PFSK-1 (cell line): ENCODE results near the gene HGS.

Experiments used
- FOXP2 ChIP-seq: optimal IDR thresholded peaks from 2 replicates; pipeline ENCODE3; 2011; ENCODE audit warnings: borderline replicate concordance, control low read depth, inconsistent platforms; ENCODE audit not compliant: insufficient read depth; ENCODE audit errors: extremely low read length, extremely low read depth
- POLR2AphosphoS5 ChIP-seq: IDR thresholded peaks from 2 replicates; pipeline ENCODE4 v1.6.1; 2012; ENCODE audit warnings: low read depth, mild to moderate bottlenecking, control low read depth, low read length, moderate library complexity
- REST ChIP-seq, 2 experiments: IDR thresholded peaks; 2 replicates each; pipeline versions ENCODE4 v1.6.1 to v1.8.0; 2011 to 2012; ENCODE audit warnings: low read depth in 2 of 2, low read length in 2 of 2, control low read depth in 1 of 2, inconsistent platforms in 1 of 2, mild to moderate bottlenecking in 1 of 2, moderate library complexity in 1 of 2; ENCODE audit not compliant: insufficient read depth in 1 of 2
- SIN3A ChIP-seq: IDR thresholded peaks from 2 replicates; pipeline ENCODE4 v1.6.1; 2012; ENCODE audit warnings: mild to moderate bottlenecking, low read length, moderate library complexity, borderline replicate concordance; ENCODE audit not compliant: insufficient read depth
- TAF1 ChIP-seq: IDR thresholded peaks from 2 replicates; pipeline ENCODE4 v1.6.1; 2012; ENCODE audit warnings: low read length, control low read depth, borderline replicate concordance; ENCODE audit not compliant: insufficient read depth

The HGS gene

GRCh38 chr17:81705518-81706231, 21.9 kb downstream of the HGS start:
- no peak for TF ChIP-seq REST (IDR thresholded peaks at IDR 0.05; ENCODE audit: insufficient read depth in 1 of 2, low read depth in 2 of 2, low read length in 2 of 2)
- TF ChIP-seq POLR2AphosphoS5 = peak; percentile 24; the same call in 1 of the 2 replicates
- no peak for TF ChIP-seq TAF1

- TF ChIP-seq FOXP2 = no peak
Measured at GRCh38 chr17:81706232-81706611, 22.4 kb downstream of the HGS start.

GRCh38 chr17:81706757-81707624, 23.2 kb downstream of the HGS start:
- TF ChIP-seq TAF1 (no peak), SIN3A (no peak), FOXP2 (no peak), REST (IDR thresholded peaks at IDR 0.05; ENCODE audit: insufficient read depth in 1 of 2, low read depth in 2 of 2, low read length in 2 of 2) (no peak), POLR2AphosphoS5 (no peak)

GRCh38 chr17:81707725-81708646, 24.2 kb downstream of the HGS start:
- TF ChIP-seq POLR2AphosphoS5 (peak; percentile 13; the same call in 1 of the 2 replicates), TAF1 (no peak)

DNA sequence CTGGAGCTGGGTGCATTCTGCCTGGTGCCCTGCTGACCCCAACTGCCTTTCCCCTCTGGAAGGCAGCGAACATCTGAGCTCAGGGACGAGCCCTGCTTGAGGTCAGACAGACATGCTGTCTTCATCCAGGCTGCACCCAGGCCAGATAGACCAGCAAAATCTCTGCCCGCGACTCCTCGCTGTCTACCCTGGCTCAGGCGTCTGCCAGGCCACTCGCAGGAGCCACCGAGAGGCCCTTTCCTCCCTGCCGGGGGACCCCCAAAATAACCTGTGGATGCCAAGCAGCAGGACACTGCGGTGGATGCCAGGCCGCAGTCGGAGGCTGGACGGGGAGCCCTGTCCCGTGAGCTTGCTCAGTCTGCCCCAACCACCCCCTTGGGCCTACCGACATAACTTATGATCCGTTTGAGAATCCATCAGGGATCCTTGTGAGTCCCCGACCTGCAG, 25.0 kb downstream of the HGS start:
- TF ChIP-seq TAF1 = no peak

DNA sequence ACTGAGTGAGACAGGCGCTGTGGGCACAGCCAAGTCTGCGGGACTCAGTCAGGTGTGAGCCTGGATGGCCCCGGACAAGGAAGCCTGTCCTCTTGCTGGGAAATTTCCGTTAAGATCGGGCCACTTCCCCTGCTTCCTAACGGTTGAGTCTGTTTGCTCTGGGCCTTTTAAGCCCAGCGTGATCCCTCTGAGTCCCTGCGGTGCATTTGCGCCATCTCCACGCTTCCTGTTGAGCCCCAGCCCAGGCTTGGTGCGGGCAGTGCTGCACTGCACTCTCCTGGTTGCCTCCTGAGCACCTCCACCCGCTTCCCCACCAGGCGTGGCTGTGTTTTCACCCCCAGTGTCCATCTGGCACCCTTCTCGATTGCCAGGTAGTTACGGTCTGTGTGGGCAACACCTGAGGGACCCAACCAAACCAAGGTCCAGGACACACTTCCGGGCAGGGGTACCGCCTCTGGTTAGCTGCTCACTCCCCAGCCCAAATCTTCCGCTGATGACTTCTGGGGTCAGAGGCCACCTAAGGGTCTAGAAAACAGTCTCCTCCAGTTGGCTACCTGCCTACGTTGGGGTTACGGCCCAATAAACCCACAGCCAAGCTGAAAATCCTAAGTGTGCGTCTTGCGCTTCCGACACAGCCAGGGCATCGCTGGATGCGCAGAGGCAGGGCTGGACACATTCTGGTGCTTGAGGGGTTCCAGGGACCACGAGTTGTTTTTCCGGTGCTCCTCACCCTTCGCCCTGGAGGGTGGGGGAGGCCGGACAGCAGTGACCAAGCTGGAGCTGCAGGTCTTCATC, 26.9 kb downstream of the HGS start:
- TF ChIP-seq SIN3A (0 out of 2 replicates have a peak, but pooled peaks have one; percentile 17), TAF1 (no peak), FOXP2 (no peak), POLR2AphosphoS5 (peak; percentile 57; the same call in 1 of the 2 replicates), REST (IDR thresholded peaks at IDR 0.05; ENCODE audit: insufficient read depth in 1 of 2, low read depth in 2 of 2, low read length in 2 of 2) (0 out of 4 replicates have a peak, but pooled peaks of 1 of the 2 experiments have one; percentile 13)
